Measurements from ENCODE around the gene USP20. TPM values are rescaled to one million over a fixed set of nuclear protein-coding genes. Genes with fewer than 3 reads are reported as not detected.

USP20 gene
- total RNA-seq, 1 experiment from 2014 or later, result 14.4 TPM

- intact Hi-C loops (cut with micrococcal nuclease; ENCODE audit: unreplicated experiment), result no loop called here
Measured at GRCh38 chr9:129806061-129806460, 29.2 kb upstream of the USP20 start.

GRCh38 chr9:129809346-129809745 lies 25.9 kb upstream of the USP20 start:
- no peak for DNase-seq (ENCODE audit: low read depth, low spot score)
- no peaks in the 10 kb centered on the region for H3K4me1 ChIP-seq (ENCODE audit: control insufficient read depth, insufficient read depth, low read length)
- intact Hi-C loops (cut with micrococcal nuclease; ENCODE audit: unreplicated experiment) (no loop called here), in situ Hi-C loops (cut with HindIII; ENCODE audit: low pct_unique_long_range_greater_than_20kb, low sequenced_read_pairs) (no loop called here)
- no peaks in the 10 kb centered on the region; the same call in 1 of the 2 replicates for H3K36me3 ChIP-seq (ENCODE audit: control insufficient read depth, insufficient read depth, low read length)
- H3K27me3 ChIP-seq (ENCODE audit: control insufficient read depth, insufficient read depth, low read length), result no peaks in the 10 kb centered on the region
- ATAC-seq, result no peak
- ChIA-PET CTCF (no interaction called here), POLR2A (interaction anchor here (0.7 kb wide), 1 partner anchor 24 kb away, joined by 3 read pairs; no protein-coding TSS in a partner anchor)
- H3K4me3 ChIP-seq (ENCODE audit: low read depth in 2 of 2, low read length in 2 of 2), result no peak overlapping the region
- no TSS peak for BruUV-seq (replicated peaks)
- no peak overlapping the region for H3K27ac ChIP-seq (ENCODE audit: low read length)
- TF ChIP-seq REST (IDR thresholded peaks at IDR 0.05; ENCODE audit: insufficient read depth in 1 of 2, low read depth in 2 of 2, low read length in 1 of 2) (no peak), TCF7L2 (IDR thresholded peaks at IDR 0.05; ENCODE audit: low read depth, low read length) (no peak), CTCF (IDR thresholded peaks at IDR 0.05) (no peak), SIN3A (IDR thresholded peaks at IDR 0.05; ENCODE audit: borderline replicate concordance, insufficient read depth, low read depth, low read length) (no peak), POLR2AphosphoS5 (IDR thresholded peaks at IDR 0.05; ENCODE audit: low read depth, low read length) (no peak)
- H3K9me3 ChIP-seq (ENCODE audit: control insufficient read depth, insufficient read depth, low read depth, low read length), result no peaks in the 10 kb centered on the region

More at GRCh38 chr9:129806061-129806460, 29.2 kb upstream of the USP20 start:
- BruUV-seq (replicated peaks), result no TSS peak
- POLR2A ChIA-PET, result no interaction called here
- CTCF ChIA-PET, result no interaction called here
- Histone ChIP-seq H3K27me3 (ENCODE audit: control insufficient read depth, insufficient read depth, low read length) (no peaks in the 10 kb centered on the region), H3K4me1 (ENCODE audit: control insufficient read depth, insufficient read depth, low read length) (peaks cover 3% of the 10 kb centered on the region), H3K27ac (ENCODE audit: low read length) (no peak overlapping the region), H3K4me3 (ENCODE audit: low read depth in 2 of 2, low read length in 2 of 2) (no peak overlapping the region), H3K9me3 (ENCODE audit: control insufficient read depth, insufficient read depth, low read depth, low read length) (no peaks in the 10 kb centered on the region), H3K36me3 (ENCODE audit: control insufficient read depth, insufficient read depth, low read length) (no peaks in the 10 kb centered on the region; the same call in none of the 2 replicates)
- no peak for TF ChIP-seq TCF7L2 (IDR thresholded peaks at IDR 0.05; ENCODE audit: low read depth, low read length)
- no peak for TF ChIP-seq SIN3A (IDR thresholded peaks at IDR 0.05; ENCODE audit: borderline replicate concordance, insufficient read depth, low read depth, low read length)
- TF ChIP-seq POLR2AphosphoS5 (IDR thresholded peaks at IDR 0.05; ENCODE audit: low read depth, low read length), result no peak
- TF ChIP-seq REST (IDR thresholded peaks at IDR 0.05; ENCODE audit: insufficient read depth in 1 of 2, low read depth in 2 of 2, low read length in 1 of 2), result no peak
- no peak for TF ChIP-seq CTCF (IDR thresholded peaks at IDR 0.05)
- DNase-seq (ENCODE audit: low read depth, low spot score) (no peak), ATAC-seq (no peak)
- in situ Hi-C loops (cut with HindIII; ENCODE audit: low pct_unique_long_range_greater_than_20kb, low sequenced_read_pairs), result no loop called here
